Prostate gland (tissue), 2 donors: ENCODE results near the gene BLOC1S3. TPM values are rescaled to one million over a fixed set of nuclear protein-coding genes. Genes with fewer than 3 reads are reported as not detected.

Experiments
- DNase-seq: peaks from one replicate; pipeline ENCODE4 v3.0.0-alpha.2; 2019; ENCODE audit warnings: low spot score
- H3K27ac ChIP-seq, 2 donors: fragments of 200-600 bp; sonication (generic); 2 replicates each; pipeline ENCODE4 v1.5.1; 2017 to 2019
- H3K27me3 ChIP-seq: fragments of 200-600 bp; sonication (generic); replicated peaks from 2 replicates; pipeline ENCODE4 v1.5.1; 2019; ENCODE audit not compliant: insufficient read depth
- H3K36me3 ChIP-seq, 2 donors: fragments of 200-600 bp; sonication (generic); 1 replicate in 1 of 2; 2 replicates in 1 of 2; pipeline versions ENCODE4 v1.5.1 to v1.8.1; 2017 to 2019
- H3K4me1 ChIP-seq: fragments of 200-600 bp; sonication (generic); replicated peaks from 2 replicates; pipeline ENCODE4 v1.5.1; 2019
- H3K4me3 ChIP-seq, 2 donors: fragments of 200-600 bp; sonication (generic); 2 replicates each; pipeline ENCODE4 v1.5.1; 2017 to 2019
- H3K9me3 ChIP-seq: fragments of 200-600 bp; sonication (generic); 2 replicates; pipeline ENCODE4 v1.5.1; 2017
- POLR2A ChIP-seq: fragments of 450-650 bp; IDR thresholded peaks from one replicate; pipeline ENCODE4 v1.6.1; 2016; ENCODE audit warnings: antibody characterized with exemption, mild to moderate bottlenecking
- POLR2AphosphoS5 ChIP-seq: sonication (generic); formaldehyde crosslinking; IDR thresholded peaks from one replicate; pipeline ENCODE4 v1.6.1; 2017; ENCODE audit warnings: antibody characterized with exemption
- WGBS: methylation state at CpG from one replicate; pipeline ENCODE4 v1.1.5; 2018; 5-methylcytosine and 5-hydroxymethylcytosine counted together
- intact Hi-C: fragments of 100-400 bp; cut with DNase I; formaldehyde crosslinking; loops from one replicate; pipeline ENCODE4 v1.14.2; 2022
- total RNA-seq, 2 donors: library from RNA; depleted of rRNA; stranded (reverse); fragments of >200 nt; gene quantifications; one replicate each; pipeline ENCODE4 v1.1.0, GENCODE V29; 2016
- TF ChIP-seq, protein P1 (sequence below), 4 experiments: fragments of 200-600 bp in 2 of 4; fragments of 450-650 bp in 2 of 4; sonication (generic) in 2 of 4; IDR thresholded peaks; 1 replicate in 3 of 4; 2 replicates in 1 of 4; pipeline ENCODE4 v1.5.1; 2016 to 2019; ENCODE audit warnings: antibody characterized with exemption in 4 of 4, mild to moderate bottlenecking in 2 of 4, moderate library complexity in 2 of 4

Gene BLOC1S3
- total RNA-seq, 2 donors from 2014 or later: 21.4 to 30.4 TPM

DNA sequence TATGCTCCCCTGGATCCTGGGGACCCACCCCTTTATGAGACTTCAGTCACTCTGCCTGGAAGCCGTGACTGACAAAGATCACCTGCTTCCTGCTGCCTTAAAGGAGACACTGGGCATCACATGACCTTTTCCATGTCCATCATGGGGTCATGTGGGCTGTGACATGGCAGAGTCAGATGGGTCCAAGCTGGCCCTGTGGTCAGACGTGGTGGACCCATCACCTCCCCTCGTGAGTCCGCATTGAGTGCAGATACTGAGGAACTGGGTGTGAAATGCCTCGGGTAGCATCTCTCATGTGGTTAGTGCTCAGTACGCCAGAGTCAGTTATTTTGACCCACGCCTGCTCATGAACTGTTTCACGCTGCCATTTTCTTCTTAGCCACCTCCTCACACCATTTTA lies 44.9 kb upstream of the BLOC1S3 start:
- H3K27ac ChIP-seq: no peak overlapping the region
- 96% methylated on average over 8 of the region's 8 CpGs for WGBS
- no peak overlapping the region for H3K4me3 ChIP-seq
- no peaks in the 10 kb centered on the region for H3K9me3 ChIP-seq
- no peaks in the 10 kb centered on the region for H3K36me3 ChIP-seq
- no peak for DNase-seq
- TF ChIP-seq POLR2AphosphoS5: no peak
- no peak for TF ChIP-seq POLR2A
- TF ChIP-seq, protein P1, sequence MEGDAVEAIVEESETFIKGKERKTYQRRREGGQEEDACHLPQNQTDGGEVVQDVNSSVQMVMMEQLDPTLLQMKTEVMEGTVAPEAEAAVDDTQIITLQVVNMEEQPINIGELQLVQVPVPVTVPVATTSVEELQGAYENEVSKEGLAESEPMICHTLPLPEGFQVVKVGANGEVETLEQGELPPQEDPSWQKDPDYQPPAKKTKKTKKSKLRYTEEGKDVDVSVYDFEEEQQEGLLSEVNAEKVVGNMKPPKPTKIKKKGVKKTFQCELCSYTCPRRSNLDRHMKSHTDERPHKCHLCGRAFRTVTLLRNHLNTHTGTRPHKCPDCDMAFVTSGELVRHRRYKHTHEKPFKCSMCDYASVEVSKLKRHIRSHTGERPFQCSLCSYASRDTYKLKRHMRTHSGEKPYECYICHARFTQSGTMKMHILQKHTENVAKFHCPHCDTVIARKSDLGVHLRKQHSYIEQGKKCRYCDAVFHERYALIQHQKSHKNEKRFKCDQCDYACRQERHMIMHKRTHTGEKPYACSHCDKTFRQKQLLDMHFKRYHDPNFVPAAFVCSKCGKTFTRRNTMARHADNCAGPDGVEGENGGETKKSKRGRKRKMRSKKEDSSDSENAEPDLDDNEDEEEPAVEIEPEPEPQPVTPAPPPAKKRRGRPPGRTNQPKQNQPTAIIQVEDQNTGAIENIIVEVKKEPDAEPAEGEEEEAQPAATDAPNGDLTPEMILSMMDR (IDR thresholded peaks at IDR 0.05): no peak
- H3K4me1 ChIP-seq: no peaks in the 10 kb centered on the region
- H3K27me3 ChIP-seq: no peaks in the 10 kb centered on the region
- intact Hi-C loops: no loop called here

GRCh38 chr19:45135176-45135885 lies 43.3 kb upstream of the BLOC1S3 start:
- intact Hi-C loops: no loop called here
- H3K4me3 ChIP-seq: no peak overlapping the region
- 94% methylated on average over 21 of the region's 21 CpGs for WGBS
- TF ChIP-seq POLR2AphosphoS5 (no peak), POLR2A (no peak)
- TF ChIP-seq, protein P1 (IDR thresholded peaks at IDR 0.05): no peak
- no peak for DNase-seq
- H3K4me1 ChIP-seq: no peaks in the 10 kb centered on the region
- no peaks in the 10 kb centered on the region for H3K9me3 ChIP-seq
- no peak overlapping the region for H3K27ac ChIP-seq
- no peaks in the 10 kb centered on the region for H3K36me3 ChIP-seq
- no peaks in the 10 kb centered on the region for H3K27me3 ChIP-seq

GRCh38 chr19:45136507-45137178 lies 41.9 kb upstream of the BLOC1S3 start:
- WGBS: 75% methylated on average over 12 of the region's 12 CpGs
- no peak overlapping the region for H3K27ac ChIP-seq
- no peak overlapping the region for H3K4me3 ChIP-seq
- H3K36me3 ChIP-seq: no peaks in the 10 kb centered on the region
- no peaks in the 10 kb centered on the region for H3K9me3 ChIP-seq
- intact Hi-C loops: no loop called here
- DNase-seq: no peak
- H3K27me3 ChIP-seq: no peaks in the 10 kb centered on the region
- H3K4me1 ChIP-seq: no peaks in the 10 kb centered on the region
- TF ChIP-seq POLR2A (no peak), POLR2AphosphoS5 (no peak)
- TF ChIP-seq, protein P1 (IDR thresholded peaks at IDR 0.05): no peak

DNA sequence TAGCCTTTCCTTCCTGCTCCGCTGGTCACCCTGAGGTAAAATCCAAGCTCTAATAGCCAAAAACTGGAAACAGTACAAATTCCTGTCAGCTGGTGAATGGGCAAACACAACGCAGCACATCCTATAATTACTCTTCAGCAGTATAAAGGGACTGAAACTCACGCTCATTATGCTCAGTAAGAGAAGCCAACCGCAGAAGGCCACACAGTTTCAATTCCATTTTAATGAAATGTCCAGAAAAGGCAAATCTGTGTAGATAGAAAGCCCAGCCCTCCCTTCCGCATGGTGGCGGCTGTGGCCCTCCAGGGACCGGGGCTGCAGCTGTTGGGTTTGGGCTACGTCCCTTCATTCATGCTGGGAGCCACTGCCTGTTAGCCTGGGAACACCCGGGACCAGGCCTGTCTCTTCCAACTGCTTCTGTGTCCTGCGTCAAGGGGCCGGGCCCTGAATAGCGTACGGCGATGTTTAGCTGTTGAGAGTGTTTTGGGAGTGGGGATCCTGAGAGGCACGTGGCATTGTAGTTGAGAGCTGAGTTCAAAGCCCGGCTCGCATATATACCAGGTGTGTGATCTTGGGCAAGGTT lies 41.3 kb upstream of the BLOC1S3 start:
- Histone ChIP-seq H3K27ac (no peak overlapping the region), H3K36me3 (peaks cover 0 to 4% of the 10 kb centered on the region in 2 donors), H3K4me1 (no peaks in the 10 kb centered on the region), H3K27me3 (no peaks in the 10 kb centered on the region), H3K9me3 (no peaks in the 10 kb centered on the region), H3K4me3 (no peak overlapping the region)
- WGBS: 67% methylated on average over 17 of the region's 17 CpGs
- TF ChIP-seq, protein P1 (IDR thresholded peaks at IDR 0.05): no peak
- no peak for TF ChIP-seq POLR2A
- intact Hi-C loops: no loop called here
- DNase-seq: no peak
